ENCODE data around the gene RUNX1.

RUNX1 gene

GRCh38 chr21:35021546-35021945, 27.6 kb downstream of the RUNX1 start:
- Histone ChIP-seq H3K9me3 (ENCODE audit: insufficient read depth, low read depth, low read length) (no peaks in the 10 kb centered on the region), H3K18ac (ENCODE audit: low read length) (no peak overlapping the region), H3K4me1 (ENCODE audit: control insufficient read depth in 1 of 2, insufficient read depth in 2 of 2, low read length in 2 of 2) (peaks cover 0 to 1% of the 10 kb centered on the region in 2 experiments), H2BK5ac (ENCODE audit: low read depth, low read length, poor library complexity) (no peak overlapping the region), H3K4ac (ENCODE audit: low read depth, low read length) (no peak overlapping the region), H4K12ac (ENCODE audit: low read depth, low read length) (no peak overlapping the region), H3K79me2 (ENCODE audit: control insufficient read depth, insufficient read depth, low read length, poor library complexity) (no peaks in the 10 kb centered on the region), H2BK12ac (ENCODE audit: low read length) (no peak overlapping the region), H4K91ac (ENCODE audit: low read depth, low read length) (no peak overlapping the region), H2BK120ac (ENCODE audit: insufficient read depth, low read length, poor library complexity) (no peak overlapping the region), H3K9ac (ENCODE audit: low read length) (no peak overlapping the region), H3K14ac (ENCODE audit: low read length) (no peak overlapping the region), H2AFZ (ENCODE audit: insufficient read depth, low read length, poor library complexity) (no peak overlapping the region), H4K8ac (ENCODE audit: low read depth, low read length) (no peak overlapping the region), H3K4me3 (ENCODE audit: low read depth, low read length) (no peak overlapping the region), H3K23ac (ENCODE audit: low read length) (no peak overlapping the region), H3K79me1 (ENCODE audit: low read length) (peaks cover 3% of the 10 kb centered on the region), H2AK5ac (ENCODE audit: low read length) (no peak overlapping the region), H3K4me2 (ENCODE audit: low read length) (no peak overlapping the region), H3K27me3 (ENCODE audit: insufficient read depth, low read length) (peaks cover 3% of the 10 kb centered on the region), H3K27ac (ENCODE audit: low read depth, low read length) (no peak overlapping the region), H3K36me3 (ENCODE audit: control insufficient read depth in 1 of 2, insufficient read depth in 2 of 2, low read length in 2 of 2) (no peaks in the 10 kb centered on the region)
- WGBS (ENCODE audit: extremely low coverage, insufficient coverage, insufficient read length) = no CpG with 5 or more reads among the region's 3 CpGs
- DNase-seq = no peak

- Histone ChIP-seq H3K23ac (ENCODE audit: low read length) (no peak overlapping the region), H3K4me3 (ENCODE audit: low read depth, low read length) (no peak overlapping the region), H4K8ac (ENCODE audit: low read depth, low read length) (no peak overlapping the region), H3K4ac (ENCODE audit: low read depth, low read length) (no peak overlapping the region), H3K27ac (ENCODE audit: low read depth, low read length) (no peak overlapping the region), H3K18ac (ENCODE audit: low read length) (no peak overlapping the region), H2BK12ac (ENCODE audit: low read length) (no peak overlapping the region), H3K9ac (ENCODE audit: low read length) (no peak overlapping the region), H3K14ac (ENCODE audit: low read length) (no peak overlapping the region), H4K91ac (ENCODE audit: low read depth, low read length) (no peak overlapping the region), H2AK5ac (ENCODE audit: low read length) (no peak overlapping the region), H2BK120ac (ENCODE audit: insufficient read depth, low read length, poor library complexity) (no peak overlapping the region), H3K36me3 (ENCODE audit: control insufficient read depth in 1 of 2, insufficient read depth in 2 of 2, low read length in 2 of 2) (no peaks in the 10 kb centered on the region), H3K9me3 (ENCODE audit: insufficient read depth, low read depth, low read length) (no peaks in the 10 kb centered on the region), H3K27me3 (ENCODE audit: insufficient read depth, low read length) (peaks cover 1% of the 10 kb centered on the region), H2BK5ac (ENCODE audit: low read depth, low read length, poor library complexity) (no peak overlapping the region), H2AFZ (ENCODE audit: insufficient read depth, low read length, poor library complexity) (no peak overlapping the region), H3K4me1 (ENCODE audit: control insufficient read depth in 1 of 2, insufficient read depth in 2 of 2, low read length in 2 of 2) (no peaks in the 10 kb centered on the region), H3K79me1 (ENCODE audit: low read length) (peaks cover 3% of the 10 kb centered on the region), H3K4me2 (ENCODE audit: low read length) (no peak overlapping the region), H4K12ac (ENCODE audit: low read depth, low read length) (no peak overlapping the region), H3K79me2 (ENCODE audit: control insufficient read depth, insufficient read depth, low read length, poor library complexity) (no peaks in the 10 kb centered on the region)
- WGBS (ENCODE audit: extremely low coverage, insufficient coverage, insufficient read length) = no CpG with 5 or more reads among the region's 1 CpG
- no peak for DNase-seq
Measured at GRCh38 chr21:35020902-35021301, 28.2 kb downstream of the RUNX1 start.

- no peak overlapping the region for H3K9ac ChIP-seq (ENCODE audit: low read length)
- H3K79me1 ChIP-seq (ENCODE audit: low read length) = peaks cover 3% of the 10 kb centered on the region
- H3K36me3 ChIP-seq (ENCODE audit: control insufficient read depth in 1 of 2, insufficient read depth in 2 of 2, low read length in 2 of 2) = no peaks in the 10 kb centered on the region
- no peak overlapping the region for H3K14ac ChIP-seq (ENCODE audit: low read length)
- H3K79me2 ChIP-seq (ENCODE audit: control insufficient read depth, insufficient read depth, low read length, poor library complexity) = no peaks in the 10 kb centered on the region
- no peak overlapping the region for H4K8ac ChIP-seq (ENCODE audit: low read depth, low read length)
- H3K4ac ChIP-seq (ENCODE audit: low read depth, low read length) = no peak overlapping the region
- WGBS (ENCODE audit: extremely low coverage, insufficient coverage, insufficient read length) = no CpG with 5 or more reads among the region's 4 CpGs
- H2BK12ac ChIP-seq (ENCODE audit: low read length) = no peak overlapping the region
- no peak overlapping the region for H2BK5ac ChIP-seq (ENCODE audit: low read depth, low read length, poor library complexity)
- H3K27ac ChIP-seq (ENCODE audit: low read depth, low read length) = no peak overlapping the region
- H2AFZ ChIP-seq (ENCODE audit: insufficient read depth, low read length, poor library complexity) = no peak overlapping the region
- H4K12ac ChIP-seq (ENCODE audit: low read depth, low read length) = no peak overlapping the region
- no peak overlapping the region for H3K18ac ChIP-seq (ENCODE audit: low read length)
- no peak overlapping the region for H3K23ac ChIP-seq (ENCODE audit: low read length)
- no peak overlapping the region for H2BK120ac ChIP-seq (ENCODE audit: insufficient read depth, low read length, poor library complexity)
- no peaks in the 10 kb centered on the region for H3K4me1 ChIP-seq (ENCODE audit: control insufficient read depth in 1 of 2, insufficient read depth in 2 of 2, low read length in 2 of 2)
- H3K4me2 ChIP-seq (ENCODE audit: low read length) = no peak overlapping the region
- DNase-seq = no peak
- H3K9me3 ChIP-seq (ENCODE audit: insufficient read depth, low read depth, low read length) = no peaks in the 10 kb centered on the region
- H4K91ac ChIP-seq (ENCODE audit: low read depth, low read length) = no peak overlapping the region
- no peak overlapping the region for H3K4me3 ChIP-seq (ENCODE audit: low read depth, low read length)
- H3K27me3 ChIP-seq (ENCODE audit: insufficient read depth, low read length) = no peaks in the 10 kb centered on the region
- H2AK5ac ChIP-seq (ENCODE audit: low read length) = no peak overlapping the region
Measured at GRCh38 chr21:35020436-35020835, 28.7 kb downstream of the RUNX1 start.

- H3K4me1 ChIP-seq (ENCODE audit: control insufficient read depth in 1 of 2, insufficient read depth in 2 of 2, low read length in 2 of 2) = peaks cover 0 to 2% of the 10 kb centered on the region in 2 experiments
- no CpG with 5 or more reads among the region's 9 CpGs for WGBS (ENCODE audit: extremely low coverage, insufficient coverage, insufficient read length)
- H3K79me2 ChIP-seq (ENCODE audit: control insufficient read depth, insufficient read depth, low read length, poor library complexity) = no peaks in the 10 kb centered on the region
Measured at GRCh38 chr21:35019631-35020032, 29.5 kb downstream of the RUNX1 start.

More at GRCh38 chr21:35019631-35020032, 29.5 kb downstream of the RUNX1 start:
- Histone ChIP-seq H3K36me3 (ENCODE audit: control insufficient read depth in 1 of 2, insufficient read depth in 2 of 2, low read length in 2 of 2) (no peaks in the 10 kb centered on the region), H4K8ac (ENCODE audit: low read depth, low read length) (no peak overlapping the region), H3K18ac (ENCODE audit: low read length) (no peak overlapping the region), H3K9me3 (ENCODE audit: insufficient read depth, low read depth, low read length) (no peaks in the 10 kb centered on the region), H3K4ac (ENCODE audit: low read depth, low read length) (no peak overlapping the region), H2AFZ (ENCODE audit: insufficient read depth, low read length, poor library complexity) (no peak overlapping the region), H3K27me3 (ENCODE audit: insufficient read depth, low read length) (no peaks in the 10 kb centered on the region), H2BK120ac (ENCODE audit: insufficient read depth, low read length, poor library complexity) (no peak overlapping the region), H3K4me3 (ENCODE audit: low read depth, low read length) (no peak overlapping the region), H4K12ac (ENCODE audit: low read depth, low read length) (no peak overlapping the region), H2BK5ac (ENCODE audit: low read depth, low read length, poor library complexity) (no peak overlapping the region), H3K9ac (ENCODE audit: low read length) (no peak overlapping the region), H2AK5ac (ENCODE audit: low read length) (no peak overlapping the region), H3K23ac (ENCODE audit: low read length) (no peak overlapping the region), H3K27ac (ENCODE audit: low read depth, low read length) (no peak overlapping the region), H2BK12ac (ENCODE audit: low read length) (no peak overlapping the region), H3K14ac (ENCODE audit: low read length) (no peak overlapping the region), H3K79me1 (ENCODE audit: low read length) (peaks cover 6% of the 10 kb centered on the region), H3K4me2 (ENCODE audit: low read length) (no peak overlapping the region), H4K91ac (ENCODE audit: low read depth, low read length) (no peak overlapping the region)
- no peak for DNase-seq
